NCI-H345 treated with DMSO at 0.1 percent for 48 hours (cell line): ENCODE data around the gene BRAF.
"Not testable (repeated sequence)": the region's sequence is repeated elsewhere in the genome, so short reads cannot be mapped to it uniquely, and the experiment has no call there.

Experiments
- DNase-seq: peaks from one replicate; lab custom pipeline; 2025; ENCODE audit not compliant: unreplicated experiment; lab: John Stamatoyannopoulos, UW

Gene BRAF

GRCh38 chr7:140774371-140774770, 150.4 kb downstream of the BRAF start:
- DNase-seq: no peak

GRCh38 chr7:140773104-140773503, 151.6 kb downstream of the BRAF start:
- no peak for DNase-seq

GRCh38 chr7:140771826-140772225, 152.9 kb downstream of the BRAF start:
- no peak for DNase-seq

- DNase-seq: no peak
Measured at GRCh38 chr7:140769852-140770251, 154.9 kb downstream of the BRAF start.

- no peak for DNase-seq
Measured at GRCh38 chr7:140767418-140767817, 157.3 kb downstream of the BRAF start.

- DNase-seq: not testable (repeated sequence)
Measured at GRCh38 chr7:140765441-140765840, 159.3 kb downstream of the BRAF start.

GRCh38 chr7:140763166-140763565, 161.6 kb downstream of the BRAF start:
- DNase-seq: not testable (repeated sequence)

GRCh38 chr7:140761375-140761774, 163.4 kb downstream of the BRAF start:
- not testable (repeated sequence) for DNase-seq

- no peak for DNase-seq
Measured at GRCh38 chr7:140754506-140754905, 170.2 kb downstream of the BRAF start.

GRCh38 chr7:140752533-140752932, 172.2 kb downstream of the BRAF start:
- DNase-seq: no peak

- no peak for DNase-seq
Measured at GRCh38 chr7:140746751-140747150, 178.0 kb downstream of the BRAF start.

GRCh38 chr7:140745266-140746058, 179.3 kb downstream of the BRAF start:
- DNase-seq: no peak

- no peak for DNase-seq
Measured at GRCh38 chr7:140744005-140744404, 180.7 kb downstream of the BRAF start.

GRCh38 chr7:140743255-140743654, 181.5 kb downstream of the BRAF start:
- DNase-seq: not testable (repeated sequence)

- DNase-seq: no peak
Measured at GRCh38 chr7:140738280-140738679, 186.4 kb downstream of the BRAF start.

- no peak for DNase-seq
Measured at GRCh38 chr7:140734729-140735128, 190.0 kb downstream of the BRAF start.

GRCh38 chr7:140734096-140734495, 190.6 kb downstream of the BRAF start:
- DNase-seq: no peak

- DNase-seq: no peak
Measured at GRCh38 chr7:140732416-140732815, 192.3 kb downstream of the BRAF start.

- no peak for DNase-seq
Measured at GRCh38 chr7:140726281-140726680, 198.4 kb downstream of the BRAF start.

GRCh38 chr7:140724706-140725105, 200.0 kb downstream of the BRAF start:
- no peak for DNase-seq

GRCh38 chr7:140723574-140723973, 201.2 kb downstream of the BRAF start:
- no peak for DNase-seq

GRCh38 chr7:140723006-140723405, 201.7 kb downstream of the BRAF start:
- DNase-seq: no peak

GRCh38 chr7:140722254-140722653, 202.5 kb downstream of the BRAF start:
- DNase-seq: no peak
